Activated CD8-positive, alpha-beta T cell treated with anti-CD3 and anti-CD28 coated beads, Interleukin-2, amount 10 ng/mL, durations not matched to agents 7 days and 5 days (primary cell): ENCODE results near the gene BRAT1. TPM values are rescaled to one million over a fixed set of nuclear protein-coding genes. Genes with fewer than 3 reads are reported as not detected.
"Not testable (repeated sequence)": the region's sequence is repeated elsewhere in the genome, so short reads cannot be mapped to it uniquely, and the experiment has no call there.

ENCODE experiments used
- ATAC-seq: fragments of 150-1000 bp; cut with Tn5 transposase; one replicate; pipeline ENCODE4 v1.10.0; 2021; ENCODE audit warnings: moderate library complexity
- CTCF ChIA-PET: fragments of 350-600 bp; sonication (Branson Sonifier 250); formaldehyde crosslinking; loops from one replicate; lab custom pipeline; 2021; ENCODE audit warnings: antibody characterized with exemption; lab: Charles Lee
- POLR2A ChIA-PET: fragments of 350-600 bp; sonication (Branson Sonifier 250); formaldehyde crosslinking; loops from one replicate; lab custom pipeline; 2021; ENCODE audit warnings: antibody characterized with exemption; lab: Charles Lee
- DNase-seq: peaks from one replicate; pipeline ENCODE4 v3.0.0-alpha.2; 2020
- H3K27ac Mint-ChIP-seq: one replicate; pipeline ENCODE4 v1.8.0; 2021; ENCODE audit warnings: mild to moderate bottlenecking, mixed read lengths
- H3K27me3 Mint-ChIP-seq: one replicate; pipeline ENCODE4 v1.8.0; 2021; ENCODE audit warnings: low read depth, mixed read lengths
- H3K36me3 Mint-ChIP-seq: one replicate; pipeline ENCODE4 v1.8.0; 2021; ENCODE audit warnings: low read depth, mixed read lengths
- H3K4me1 Mint-ChIP-seq: one replicate; pipeline ENCODE4 v1.8.0; 2021; ENCODE audit warnings: low read depth, mixed read lengths
- H3K4me3 Mint-ChIP-seq: one replicate; pipeline ENCODE4 v1.8.0; 2021; ENCODE audit warnings: mild to moderate bottlenecking, mixed read lengths
- H3K9me3 Mint-ChIP-seq: one replicate; pipeline ENCODE4 v1.8.0; 2022; ENCODE audit warnings: mixed read lengths; ENCODE audit not compliant: insufficient read depth
- total RNA-seq, 2 experiments: library from RNA; stranded (reverse); gene quantifications; one replicate each; pipeline ENCODE4 v1.2.3, GENCODE V29; 2021

Gene BRAT1
- total RNA-seq, 2 experiments from 2014 or later, result 39.4 to 40.7 TPM

DNA sequence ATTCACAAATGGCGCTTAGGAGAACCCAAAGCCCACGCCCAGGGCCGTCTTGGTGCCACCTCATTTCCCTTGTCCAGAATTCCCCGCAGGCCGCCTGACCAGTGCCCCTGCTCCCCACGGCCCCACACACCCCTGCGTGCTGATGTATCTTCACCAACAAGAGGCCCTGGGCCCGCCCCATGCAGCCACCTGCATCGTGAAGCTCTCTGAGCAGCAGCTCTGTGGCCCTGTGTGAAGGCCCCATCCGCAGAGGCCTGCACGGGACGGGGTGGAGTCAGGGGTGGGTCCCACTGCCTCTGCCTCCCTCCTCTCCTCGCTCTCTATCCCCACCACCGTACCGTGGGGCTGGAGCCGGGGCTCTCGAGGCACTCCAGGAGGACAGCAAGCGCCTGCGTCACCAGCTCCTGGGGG, 14.7 kb downstream of the BRAT1 start:
- no peaks in the 10 kb centered on the region for H3K27me3 Mint-ChIP-seq
- no peak overlapping the region for H3K4me3 Mint-ChIP-seq
- H3K4me1 Mint-ChIP-seq, result no peaks in the 10 kb centered on the region
- CTCF ChIA-PET, result interaction anchor here (0.7 kb wide), 2 partner anchors 13 to 72 kb away, joined by 3 to 4 read pairs; no protein-coding TSS in a partner anchor
- peaks cover 17% of the 10 kb centered on the region for H3K36me3 Mint-ChIP-seq
- no peak for ATAC-seq
- H3K9me3 Mint-ChIP-seq, result no peaks in the 10 kb centered on the region
- DNase-seq, result no peak
- H3K27ac Mint-ChIP-seq, result no peak overlapping the region
- POLR2A ChIA-PET, result interaction anchor here (0.6 to 1.5 kb wide), 2 partner anchors 66 to 169 kb away, joined by 4 read pairs; no protein-coding TSS in a partner anchor

DNA sequence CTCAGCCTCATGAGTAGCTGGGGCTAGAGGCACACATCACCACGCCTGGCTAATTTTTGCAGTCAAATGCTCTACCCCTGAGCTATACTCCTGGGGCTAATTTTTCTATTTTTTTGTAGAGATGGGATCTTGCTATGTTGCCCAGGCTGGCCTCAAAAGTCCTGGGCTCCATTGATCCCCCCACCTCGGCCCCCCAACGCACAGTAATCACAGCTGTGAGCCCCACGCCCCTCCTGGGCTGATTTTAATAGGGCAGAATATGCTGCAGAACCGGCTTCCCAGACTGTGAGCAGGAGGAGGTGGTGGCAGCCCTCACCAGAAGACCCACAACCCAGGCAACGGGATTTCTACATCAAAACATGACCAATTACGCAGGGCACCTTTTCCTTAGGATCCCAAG, 15.2 kb downstream of the BRAT1 start:
- H3K27ac Mint-ChIP-seq, result no peak overlapping the region
- DNase-seq (no peak), ATAC-seq (no peak)
- H3K27me3 Mint-ChIP-seq, result no peaks in the 10 kb centered on the region
- no peak overlapping the region for H3K4me3 Mint-ChIP-seq
- H3K4me1 Mint-ChIP-seq, result no peaks in the 10 kb centered on the region
- ChIA-PET CTCF (interaction anchor here (0.7 kb wide), 2 partner anchors 13 to 72 kb away, joined by 3 to 4 read pairs; no protein-coding TSS in a partner anchor), POLR2A (interaction anchor here (0.6 to 1.5 kb wide), 2 partner anchors 66 to 170 kb away, joined by 4 read pairs; no protein-coding TSS in a partner anchor)
- H3K9me3 Mint-ChIP-seq, result no peaks in the 10 kb centered on the region
- peaks cover 16% of the 10 kb centered on the region for H3K36me3 Mint-ChIP-seq

DNA sequence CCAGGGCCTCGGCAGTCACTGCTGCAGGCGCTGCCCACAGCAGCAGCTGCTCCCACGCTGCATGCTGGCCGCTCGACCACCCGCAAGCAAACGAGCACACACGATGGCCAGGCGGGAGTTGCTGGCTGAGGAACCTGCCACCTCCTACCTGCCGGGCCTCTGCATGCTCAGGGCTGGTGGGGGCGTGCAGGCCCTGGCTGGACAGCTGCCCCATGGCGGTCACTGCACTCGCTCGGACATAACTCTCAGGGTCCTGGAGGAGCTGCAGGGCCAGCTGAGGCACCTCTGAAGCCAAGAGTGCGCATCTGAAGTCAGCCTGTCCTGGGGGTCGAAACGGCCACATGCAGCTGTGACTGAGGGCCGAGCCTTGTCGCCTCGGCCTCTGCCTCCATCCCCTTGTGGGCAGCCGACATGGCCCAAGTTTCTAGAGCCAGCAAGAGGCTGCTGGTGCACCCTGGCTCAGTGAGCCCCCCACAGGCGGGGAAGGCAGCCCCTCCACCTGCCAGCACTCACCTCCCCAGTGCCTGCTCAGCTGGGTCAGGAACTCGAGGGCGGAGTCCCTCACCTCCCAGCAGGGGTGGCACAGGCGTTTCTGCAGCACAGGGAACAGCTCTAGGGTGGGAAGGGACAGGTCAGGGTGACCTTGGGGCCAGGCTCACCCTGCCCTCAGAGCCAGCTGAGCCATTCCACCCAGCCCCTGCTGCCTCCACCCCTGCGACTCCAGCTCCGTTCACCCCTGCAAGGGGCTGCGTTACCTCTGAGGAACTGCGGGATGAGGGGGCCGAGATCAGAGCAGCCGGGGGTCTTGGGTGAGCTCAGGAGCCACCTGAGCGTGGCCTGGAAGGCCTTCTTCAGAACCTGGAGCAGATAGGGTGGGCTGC, 16.1 kb downstream of the BRAT1 start:
- Mint-ChIP-seq H3K27ac (no peak overlapping the region), H3K36me3 (peaks cover 13% of the 10 kb centered on the region), H3K4me1 (no peaks in the 10 kb centered on the region), H3K27me3 (no peaks in the 10 kb centered on the region), H3K9me3 (no peaks in the 10 kb centered on the region), H3K4me3 (no peak overlapping the region)
- no peak for ATAC-seq
- ChIA-PET CTCF (no interaction called here), POLR2A (no interaction called here)
- no peak for DNase-seq

DNA sequence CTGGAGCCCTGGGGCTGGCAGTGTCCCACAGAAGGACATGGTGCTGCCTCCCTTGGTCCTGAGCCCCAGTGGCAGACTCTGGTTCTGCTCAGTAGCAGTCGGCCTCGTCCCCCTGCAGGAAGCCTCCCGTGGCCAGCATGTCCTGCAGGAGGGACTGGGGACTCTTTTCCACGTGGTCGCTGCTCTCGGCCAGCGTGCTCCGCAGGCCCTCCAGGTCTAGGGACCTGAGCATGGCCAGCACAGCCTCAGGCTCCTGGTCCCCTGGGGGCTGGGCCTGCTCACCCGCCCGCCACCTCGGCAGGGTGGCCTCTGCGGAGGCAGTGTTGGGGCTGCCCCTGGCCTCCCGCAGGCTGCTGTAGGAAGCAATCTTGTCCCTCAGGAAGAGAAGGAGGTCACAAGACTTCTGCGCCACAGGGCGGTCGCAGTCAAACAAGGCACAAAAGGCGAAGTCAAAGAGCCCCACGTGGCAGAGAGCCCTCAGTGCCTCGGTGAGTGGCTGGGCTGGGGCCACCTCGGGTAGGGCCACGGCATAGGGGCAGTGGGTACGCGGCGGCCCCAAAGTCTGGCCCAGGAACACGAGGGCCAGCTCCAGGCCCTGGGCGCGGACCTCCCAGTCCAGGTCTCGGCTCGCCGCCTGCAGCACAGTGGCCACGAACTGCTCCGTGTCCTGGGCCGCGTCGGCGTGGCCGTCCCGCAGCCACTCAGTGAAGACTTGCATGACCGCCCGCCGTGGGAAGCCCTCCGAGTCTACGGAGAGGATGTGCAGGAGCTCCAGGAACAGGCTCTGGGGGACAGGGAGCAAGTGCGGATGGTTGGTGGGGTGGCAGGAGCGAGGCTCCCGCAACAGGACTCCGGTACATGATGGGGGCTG, 17.1 kb downstream of the BRAT1 start:
- H3K9me3 Mint-ChIP-seq, result no peaks in the 10 kb centered on the region
- ChIA-PET CTCF (no interaction called here), POLR2A (no interaction called here)
- ATAC-seq (peak; percentile 24), DNase-seq (no peak)
- no peak overlapping the region for H3K27ac Mint-ChIP-seq
- no peaks in the 10 kb centered on the region for H3K4me1 Mint-ChIP-seq
- H3K4me3 Mint-ChIP-seq, result no peak overlapping the region
- no peaks in the 10 kb centered on the region for H3K27me3 Mint-ChIP-seq
- H3K36me3 Mint-ChIP-seq, result peaks cover 10% of the 10 kb centered on the region

DNA sequence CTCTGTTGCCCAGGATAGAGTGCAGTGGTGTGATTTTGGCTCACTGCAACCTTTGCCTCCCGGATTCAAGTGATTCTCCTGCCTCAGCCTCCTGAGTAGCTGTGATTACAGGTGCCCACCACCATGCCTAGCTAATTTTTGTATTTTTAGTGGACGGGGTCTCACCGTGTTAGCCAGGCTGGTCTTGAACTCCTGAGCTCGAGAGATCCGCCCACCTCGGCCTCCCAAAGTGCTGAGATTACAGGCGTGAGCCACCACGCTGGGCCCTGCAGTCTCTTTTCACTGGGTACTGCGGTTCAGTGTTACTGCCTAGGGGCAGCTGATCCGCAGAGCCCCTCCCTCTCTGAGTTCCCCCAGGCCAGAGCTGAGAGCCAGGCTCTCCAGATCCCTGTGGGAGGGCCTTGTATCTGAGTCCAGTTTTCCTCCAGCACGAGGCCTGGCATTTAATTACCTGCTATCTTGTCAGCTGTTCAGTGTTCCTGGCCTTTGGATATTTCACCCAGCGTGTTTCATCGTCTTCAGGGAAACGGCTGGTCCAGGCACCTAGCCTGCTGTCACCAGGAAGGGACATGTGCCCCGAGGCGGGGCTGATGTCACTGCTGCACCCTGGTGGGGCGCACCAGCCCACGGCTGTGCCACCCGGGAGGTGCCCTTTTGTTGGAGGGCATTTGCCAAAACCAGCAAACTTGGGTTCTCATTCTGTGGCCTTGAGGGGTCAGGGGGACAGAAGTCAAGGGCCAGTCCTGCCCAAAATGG, 19.3 kb downstream of the BRAT1 start:
- H3K9me3 Mint-ChIP-seq, H3K27ac Mint-ChIP-seq, H3K4me3 Mint-ChIP-seq, DNase-seq, H3K27me3 Mint-ChIP-seq, POLR2A ChIA-PET, ATAC-seq, CTCF ChIA-PET: not testable (repeated sequence)
- H3K4me1 Mint-ChIP-seq, result peaks cover 11% of the 10 kb centered on the region
- peaks cover 10% of the 10 kb centered on the region for H3K36me3 Mint-ChIP-seq

DNA sequence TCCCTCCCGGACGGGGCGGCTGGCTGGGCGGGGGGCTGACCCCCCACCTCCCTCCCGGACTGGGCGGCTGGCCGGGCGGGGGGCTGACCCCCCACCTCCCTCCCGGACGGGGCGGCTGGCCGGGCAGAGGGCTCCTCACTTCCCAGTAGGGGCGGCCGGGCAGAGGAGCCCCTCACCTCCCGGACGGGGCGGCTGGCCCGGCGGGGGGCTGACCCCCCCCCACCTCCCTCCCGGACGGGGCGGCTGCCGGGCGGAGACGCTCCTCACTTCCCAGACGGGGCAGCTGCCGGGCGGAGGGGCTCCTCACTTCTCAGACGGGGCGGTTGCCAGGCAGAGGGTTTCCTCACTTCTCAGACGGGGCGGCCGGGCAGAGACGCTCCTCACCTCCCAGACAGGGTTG, 21.1 kb downstream of the BRAT1 start:
- not testable (repeated sequence) for ATAC-seq
- peaks cover 28% of the 10 kb centered on the region for H3K4me1 Mint-ChIP-seq

DNA sequence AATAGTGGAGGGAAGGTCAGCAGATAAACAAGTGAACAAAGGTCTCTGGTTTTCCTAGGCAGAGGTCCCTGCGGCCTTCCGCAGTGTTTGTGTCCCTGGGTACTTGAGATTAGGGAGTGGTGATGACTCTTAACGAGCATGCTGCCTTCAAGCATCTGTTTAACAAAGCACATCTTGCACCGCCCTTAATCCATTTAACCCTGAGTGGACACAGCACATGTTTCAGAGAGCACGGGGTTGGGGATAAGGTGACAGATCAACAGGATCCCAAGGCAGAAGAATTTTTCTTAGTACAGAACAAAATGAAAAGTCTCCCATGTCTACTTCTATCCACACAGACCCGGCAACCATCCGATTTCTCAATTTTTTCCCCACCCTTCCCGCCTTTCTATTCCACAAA, 21.8 kb downstream of the BRAT1 start:
- Mint-ChIP-seq H3K36me3 (peaks cover 18% of the 10 kb centered on the region), H3K4me1 (peaks cover 34% of the 10 kb centered on the region)
- POLR2A ChIA-PET, H3K27ac Mint-ChIP-seq, H3K4me3 Mint-ChIP-seq, ATAC-seq, DNase-seq, H3K27me3 Mint-ChIP-seq, CTCF ChIA-PET, H3K9me3 Mint-ChIP-seq: not testable (repeated sequence)

More for the DNA sequence above, 21.1 kb downstream of the BRAT1 start:
- CTCF ChIA-PET, H3K27ac Mint-ChIP-seq, POLR2A ChIA-PET, H3K4me3 Mint-ChIP-seq, H3K9me3 Mint-ChIP-seq, DNase-seq, H3K27me3 Mint-ChIP-seq: not testable (repeated sequence)
- H3K36me3 Mint-ChIP-seq, result peaks cover 16% of the 10 kb centered on the region

DNA sequence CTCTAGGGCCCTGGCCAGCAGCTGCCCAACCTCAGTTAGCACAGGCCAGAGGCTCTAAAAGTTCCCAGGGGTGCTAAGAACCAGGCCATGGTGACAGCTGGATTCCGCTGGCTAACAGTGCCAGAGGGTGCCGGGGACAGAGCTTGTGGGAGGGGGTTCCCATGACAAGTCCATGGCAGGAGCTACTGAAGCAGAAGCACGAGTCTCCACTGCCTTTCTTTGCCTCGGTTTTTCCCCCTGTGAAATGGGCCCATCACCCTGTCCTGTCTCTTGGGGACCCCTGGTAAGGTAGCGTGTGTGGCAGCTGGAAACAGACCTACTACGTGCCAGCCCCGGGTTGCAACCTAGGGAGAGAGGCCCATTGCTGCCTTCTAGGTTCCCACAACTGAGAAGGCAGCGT, 22.5 kb downstream of the BRAT1 start:
- H3K36me3 Mint-ChIP-seq, result peaks cover 24% of the 10 kb centered on the region

DNA sequence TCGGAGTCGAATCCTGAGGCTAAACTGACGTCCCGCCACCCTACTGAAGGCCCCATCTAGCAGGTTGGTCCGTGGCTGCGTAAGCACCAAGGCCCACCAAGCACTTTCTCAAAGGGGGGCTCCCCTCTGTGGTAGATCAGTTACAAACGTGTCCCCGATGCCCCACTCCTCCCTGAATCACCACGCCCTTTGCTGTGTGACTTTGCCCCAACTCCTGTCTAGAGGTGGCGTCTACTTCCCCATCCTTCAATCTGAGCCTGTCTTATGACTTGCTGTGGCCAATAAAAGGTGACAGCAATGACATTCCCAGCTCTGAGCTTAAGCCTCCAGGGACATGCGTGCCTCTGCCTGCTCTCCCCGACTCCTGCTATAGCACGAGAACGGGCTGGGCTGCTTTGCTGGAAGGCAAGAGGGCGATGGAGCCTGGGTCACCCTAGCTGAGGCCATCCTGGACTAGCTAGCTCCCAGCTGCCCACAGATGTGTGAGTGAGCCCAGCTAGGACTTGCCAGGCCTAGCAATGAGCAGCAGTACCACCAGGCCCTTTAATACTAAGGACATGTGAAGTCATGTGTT, 23.0 kb downstream of the BRAT1 start:
- Mint-ChIP-seq H3K4me1 (peaks cover 47% of the 10 kb centered on the region), H3K36me3 (peaks cover 28% of the 10 kb centered on the region), H3K27ac (peak overlapping the region; percentile 44)
- POLR2A ChIA-PET, H3K27me3 Mint-ChIP-seq, DNase-seq, H3K9me3 Mint-ChIP-seq, H3K4me3 Mint-ChIP-seq, ATAC-seq, CTCF ChIA-PET: not testable (repeated sequence)

More for the DNA sequence above, 22.5 kb downstream of the BRAT1 start:
- DNase-seq, H3K27ac Mint-ChIP-seq, CTCF ChIA-PET, H3K4me3 Mint-ChIP-seq, POLR2A ChIA-PET, H3K27me3 Mint-ChIP-seq, H3K9me3 Mint-ChIP-seq, ATAC-seq: not testable (repeated sequence)
- H3K4me1 Mint-ChIP-seq, result peaks cover 42% of the 10 kb centered on the region

DNA sequence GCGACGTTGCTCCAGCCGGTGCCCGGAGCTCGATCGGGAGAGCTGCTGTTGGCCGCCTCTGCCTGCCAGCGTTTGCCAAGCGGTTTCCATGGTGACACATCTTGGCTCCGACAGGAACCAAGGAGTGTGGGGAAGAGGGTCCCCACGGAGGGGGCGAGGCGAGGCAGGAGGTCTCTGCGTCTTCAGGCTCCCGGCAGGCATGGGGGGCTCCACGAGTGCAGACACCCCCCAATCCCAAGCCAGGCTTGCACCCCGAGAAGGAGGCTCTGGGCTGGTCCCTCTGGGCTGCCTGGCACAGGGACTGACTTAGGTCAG, 23.6 kb downstream of the BRAT1 start:
- POLR2A ChIA-PET, CTCF ChIA-PET, DNase-seq, H3K27ac Mint-ChIP-seq, H3K4me3 Mint-ChIP-seq, H3K27me3 Mint-ChIP-seq, ATAC-seq, H3K9me3 Mint-ChIP-seq: not testable (repeated sequence)
- Mint-ChIP-seq H3K4me1 (peaks cover 52% of the 10 kb centered on the region), H3K36me3 (peaks cover 31% of the 10 kb centered on the region)
